H9 (cell line): Measurements from ENCODE around the gene SORCS2. TPM values are rescaled to one million over a fixed set of nuclear protein-coding genes. Genes with fewer than 3 reads are reported as not detected.

Experiments used
- DNase-seq: peaks from one replicate; pipeline ENCODE4 v3.0.0-alpha.2; 2017
- H2AFZ ChIP-seq: one replicate; pipeline ENCODE4 v1.6.1; 2013; ENCODE audit warnings: mild to moderate bottlenecking, low read length, control low read depth, moderate library complexity
- H2AK5ac ChIP-seq: 2 replicates; pipeline ENCODE4 v1.6.1; 2013; ENCODE audit warnings: low read length, control low read depth, mixed read lengths; ENCODE audit not compliant: insufficient read length
- H2BK120ac ChIP-seq: one replicate; pipeline ENCODE4 v1.6.1; 2013; ENCODE audit warnings: low read depth, mild to moderate bottlenecking, low read length, control low read depth, inconsistent platforms; ENCODE audit not compliant: poor library complexity, severe bottlenecking
- H2BK12ac ChIP-seq: 2 replicates; pipeline ENCODE4 v1.6.1; 2013; ENCODE audit warnings: low read length, control low read depth, mixed read lengths, low read depth; ENCODE audit not compliant: insufficient read length
- H2BK15ac ChIP-seq: 2 replicates; pipeline ENCODE4 v1.6.1; 2013; ENCODE audit warnings: low read depth, low read length, control low read depth
- H2BK20ac ChIP-seq: one replicate; pipeline ENCODE4 v1.6.1; 2013; ENCODE audit warnings: low read depth, mild to moderate bottlenecking, low read length, control low read depth, inconsistent platforms; ENCODE audit not compliant: poor library complexity, severe bottlenecking
- H2BK5ac ChIP-seq: 2 replicates; pipeline ENCODE4 v1.6.1; 2013; ENCODE audit warnings: low read length, control low read depth, mixed read lengths; ENCODE audit not compliant: insufficient read length
- H3K14ac ChIP-seq: 2 replicates; pipeline ENCODE4 v1.6.1; 2013; ENCODE audit warnings: low read length, control low read depth; ENCODE audit not compliant: insufficient read depth
- H3K18ac ChIP-seq: 2 replicates; pipeline ENCODE4 v1.6.1; 2013; ENCODE audit warnings: low read depth, mild to moderate bottlenecking, mixed read lengths, low read length, control low read depth; ENCODE audit not compliant: insufficient read length
- H3K23ac ChIP-seq: 2 replicates; pipeline ENCODE4 v1.6.1; 2013; ENCODE audit warnings: low read length, control low read depth, mixed read lengths, low read depth; ENCODE audit not compliant: insufficient read length
- H3K23me2 ChIP-seq: 2 replicates; pipeline ENCODE4 v1.6.1; 2013; ENCODE audit warnings: low read depth, mild to moderate bottlenecking, mixed read lengths, low read length, control low read depth; ENCODE audit not compliant: insufficient read length, poor library complexity, severe bottlenecking
- H3K27ac ChIP-seq: 2 replicates; pipeline ENCODE4 v1.5.1; 2013; ENCODE audit warnings: low read length, control low read depth, mixed read lengths, low read depth; ENCODE audit not compliant: insufficient read length
- H3K27me3 ChIP-seq: 2 replicates; pipeline ENCODE4 v1.6.1; 2013; ENCODE audit warnings: low read length, control low read depth, inconsistent platforms; ENCODE audit not compliant: insufficient read depth
- H3K4ac ChIP-seq: 2 replicates; pipeline ENCODE4 v1.6.1; 2013; ENCODE audit warnings: low read depth, mild to moderate bottlenecking, control low read depth, inconsistent platforms, low read length, moderate library complexity
- H3K4me1 ChIP-seq: 2 replicates; pipeline ENCODE4 v1.6.1; 2013; ENCODE audit warnings: low read length, control low read depth, inconsistent platforms; ENCODE audit not compliant: insufficient read depth
- H3K4me2 ChIP-seq: 2 replicates; pipeline ENCODE4 v1.6.1; 2013; ENCODE audit warnings: low read length, control low read depth, mixed read lengths; ENCODE audit not compliant: insufficient read length, insufficient read depth
- H3K56ac ChIP-seq: 2 replicates; pipeline ENCODE4 v1.6.1; 2013; ENCODE audit warnings: low read depth, mild to moderate bottlenecking, mixed read lengths, low read length, control low read depth; ENCODE audit not compliant: insufficient read length
- H3K79me1 ChIP-seq: 2 replicates; pipeline ENCODE4 v1.6.1; 2013; ENCODE audit warnings: low read depth, mild to moderate bottlenecking, moderate library complexity, low read length, control low read depth, inconsistent platforms; ENCODE audit not compliant: insufficient read depth, poor library complexity, severe bottlenecking
- H3K79me2 ChIP-seq: 2 replicates; pipeline ENCODE4 v1.6.1; 2013; ENCODE audit warnings: low read length, control low read depth, inconsistent platforms; ENCODE audit not compliant: insufficient read depth
- H3K9ac ChIP-seq: 2 replicates; pipeline ENCODE4 v1.6.1; 2013; ENCODE audit warnings: low read length, control low read depth, mixed read lengths; ENCODE audit not compliant: insufficient read length; ENCODE audit errors: extremely low read depth
- H3K9me3 ChIP-seq: one replicate; pipeline ENCODE4 v1.6.1; 2013; ENCODE audit warnings: low read depth, low read length, inconsistent platforms; ENCODE audit not compliant: control insufficient read depth
- H3T11ph ChIP-seq: one replicate; pipeline ENCODE4 v1.6.1; 2013; ENCODE audit warnings: mild to moderate bottlenecking, low read length, control low read depth, inconsistent platforms
- H4K20me1 ChIP-seq: one replicate; pipeline ENCODE4 v1.6.1; 2013; ENCODE audit not compliant: control insufficient read depth, insufficient read length, insufficient read depth
- H4K5ac ChIP-seq: 2 replicates; pipeline ENCODE4 v1.6.1; 2013; ENCODE audit warnings: low read depth, mild to moderate bottlenecking, mixed read lengths, low read length, control low read depth; ENCODE audit not compliant: insufficient read length
- H4K8ac ChIP-seq: replicated peaks from 2 replicates; pipeline ENCODE4 v1.6.1; 2013; ENCODE audit warnings: low read length, control low read depth, mixed read lengths, low read depth; ENCODE audit not compliant: insufficient read length
- H4K91ac ChIP-seq: 2 replicates; pipeline ENCODE4 v1.6.1; 2013; ENCODE audit warnings: low read depth, mild to moderate bottlenecking, moderate library complexity, mixed read lengths, low read length, control low read depth; ENCODE audit not compliant: insufficient read length
- H3K27ac Mint-ChIP-seq, 3 experiments: 2 replicates in 2 of 3; 3 replicates in 1 of 3; pipeline ENCODE4 v1.8.0; 2020 to 2021; ENCODE audit warnings: mixed read lengths in 3 of 3, mild to moderate bottlenecking in 1 of 3, moderate library complexity in 1 of 3
- H3K27me3 Mint-ChIP-seq: 2 replicates; pipeline ENCODE4 v1.8.0; 2021; ENCODE audit warnings: low read depth, mild to moderate bottlenecking, moderate library complexity, mixed read lengths
- H3K36me3 Mint-ChIP-seq, 3 experiments: 2 replicates in 2 of 3; 3 replicates in 1 of 3; pipeline ENCODE4 v1.8.0; 2020 to 2021; ENCODE audit warnings: low read depth in 3 of 3, mixed read lengths in 3 of 3; ENCODE audit not compliant: insufficient read depth in 1 of 3
- H3K4me1 Mint-ChIP-seq, 2 experiments: 2 replicates each; pipeline ENCODE4 v1.8.0; 2020; ENCODE audit warnings: mixed read lengths in 2 of 2
- H3K4me3 Mint-ChIP-seq, 2 experiments: 2 replicates in 1 of 2; 3 replicates in 1 of 2; pipeline ENCODE4 v1.8.0; 2020 to 2021; ENCODE audit warnings: mild to moderate bottlenecking in 2 of 2, mixed read lengths in 2 of 2, moderate library complexity in 1 of 2
- H3K9me3 Mint-ChIP-seq, 2 experiments: 2 replicates in 1 of 2; 3 replicates in 1 of 2; pipeline ENCODE4 v1.8.0; 2020; ENCODE audit warnings: mild to moderate bottlenecking in 2 of 2, mixed read lengths in 2 of 2, moderate library complexity in 1 of 2
- WGBS: extraction: QIAGEN DNeasy Blood & Tissue Kit; methylation state at CpG from one replicate; pipeline ENCODE4 v1.1.7; 2013; ENCODE audit warnings: missing lambda C conversion rate, low lambda C conversion rate, mixed read lengths; ENCODE audit not compliant: insufficient read length; ENCODE audit errors: extremely low coverage; 5-methylcytosine and 5-hydroxymethylcytosine counted together
- total RNA-seq: library from RNA; stranded (reverse); gene quantifications from 2 replicates; pipeline ENCODE4 v1.2.1, GENCODE V29; 2021
- TF ChIP-seq, protein P1 (sequence below): fragments of 200-600 bp; sonication (generic); conservative IDR thresholded peaks from 3 replicates; pipeline ENCODE4 v1.8.0; 2021; ENCODE audit warnings: antibody characterized with exemption, mild to moderate bottlenecking

The SORCS2 gene
- total RNA-seq, 1 experiment from 2014 or later: 0.57 TPM

GRCh38 chr4:7360806-7361205 is 168.5 kb downstream of the SORCS2 start:
- Histone ChIP-seq H2AFZ (no peak overlapping the region), H3K56ac (no peak overlapping the region), H3K18ac (no peak overlapping the region), H2BK20ac (no peak overlapping the region), H3K14ac (no peak overlapping the region), H3K23ac (no peak overlapping the region), H3K4me1 (no peaks in the 10 kb centered on the region), H4K5ac (no peak overlapping the region), H3K4ac (no peak overlapping the region), H3K9me3 (no peaks in the 10 kb centered on the region), H3K79me1 (no peaks in the 10 kb centered on the region), H3K4me2 (no peak overlapping the region), H3K27me3 (no peaks in the 10 kb centered on the region), H4K8ac (no peak overlapping the region), H2BK120ac (no peak overlapping the region), H2BK15ac (no peak overlapping the region), H2BK5ac (no peak overlapping the region), H3K79me2 (no peaks in the 10 kb centered on the region), H3K23me2 (no peaks in the 10 kb centered on the region), H2AK5ac (no peak overlapping the region), H4K91ac (no peak overlapping the region), H3T11ph (no peak overlapping the region), H3K9ac (no peak overlapping the region), H3K27ac (no peak overlapping the region), H2BK12ac (no peak overlapping the region), H4K20me1 (no peaks in the 10 kb centered on the region)
- no peak overlapping the region for H3K4me3 Mint-ChIP-seq
- peak overlapping the region in 1 of 3 experiments; percentile 55; a peak in 1 of 7 replicates for H3K27ac Mint-ChIP-seq
- no CpG with 5 or more reads among the region's 8 CpGs for WGBS
- no peak for DNase-seq
- no peaks in the 10 kb centered on the region; a peak in 1 of 7 replicates for H3K36me3 Mint-ChIP-seq
- TF ChIP-seq, protein P1, sequence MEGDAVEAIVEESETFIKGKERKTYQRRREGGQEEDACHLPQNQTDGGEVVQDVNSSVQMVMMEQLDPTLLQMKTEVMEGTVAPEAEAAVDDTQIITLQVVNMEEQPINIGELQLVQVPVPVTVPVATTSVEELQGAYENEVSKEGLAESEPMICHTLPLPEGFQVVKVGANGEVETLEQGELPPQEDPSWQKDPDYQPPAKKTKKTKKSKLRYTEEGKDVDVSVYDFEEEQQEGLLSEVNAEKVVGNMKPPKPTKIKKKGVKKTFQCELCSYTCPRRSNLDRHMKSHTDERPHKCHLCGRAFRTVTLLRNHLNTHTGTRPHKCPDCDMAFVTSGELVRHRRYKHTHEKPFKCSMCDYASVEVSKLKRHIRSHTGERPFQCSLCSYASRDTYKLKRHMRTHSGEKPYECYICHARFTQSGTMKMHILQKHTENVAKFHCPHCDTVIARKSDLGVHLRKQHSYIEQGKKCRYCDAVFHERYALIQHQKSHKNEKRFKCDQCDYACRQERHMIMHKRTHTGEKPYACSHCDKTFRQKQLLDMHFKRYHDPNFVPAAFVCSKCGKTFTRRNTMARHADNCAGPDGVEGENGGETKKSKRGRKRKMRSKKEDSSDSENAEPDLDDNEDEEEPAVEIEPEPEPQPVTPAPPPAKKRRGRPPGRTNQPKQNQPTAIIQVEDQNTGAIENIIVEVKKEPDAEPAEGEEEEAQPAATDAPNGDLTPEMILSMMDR: no peak
- peaks cover 2% of the 10 kb centered on the region; the same call in 1 of the 2 replicates for H3K27me3 Mint-ChIP-seq
- no peaks in the 10 kb centered on the region; a peak in 1 of 4 replicates for H3K4me1 Mint-ChIP-seq
- H3K9me3 Mint-ChIP-seq: peaks cover 0 to 2% of the 10 kb centered on the region in 2 experiments; a peak in 2 of 5 replicates
